Measurements from ENCODE around the gene C1orf116. TPM values are rescaled to one million over a fixed set of nuclear protein-coding genes. Genes with fewer than 3 reads are reported as not detected.
A peak's percentile ranks its signal among the peaks of the same experiment; 100 is the strongest.

The C1orf116 gene
- total RNA-seq, 1 donor from 2014 or later, result not detected

DNA sequence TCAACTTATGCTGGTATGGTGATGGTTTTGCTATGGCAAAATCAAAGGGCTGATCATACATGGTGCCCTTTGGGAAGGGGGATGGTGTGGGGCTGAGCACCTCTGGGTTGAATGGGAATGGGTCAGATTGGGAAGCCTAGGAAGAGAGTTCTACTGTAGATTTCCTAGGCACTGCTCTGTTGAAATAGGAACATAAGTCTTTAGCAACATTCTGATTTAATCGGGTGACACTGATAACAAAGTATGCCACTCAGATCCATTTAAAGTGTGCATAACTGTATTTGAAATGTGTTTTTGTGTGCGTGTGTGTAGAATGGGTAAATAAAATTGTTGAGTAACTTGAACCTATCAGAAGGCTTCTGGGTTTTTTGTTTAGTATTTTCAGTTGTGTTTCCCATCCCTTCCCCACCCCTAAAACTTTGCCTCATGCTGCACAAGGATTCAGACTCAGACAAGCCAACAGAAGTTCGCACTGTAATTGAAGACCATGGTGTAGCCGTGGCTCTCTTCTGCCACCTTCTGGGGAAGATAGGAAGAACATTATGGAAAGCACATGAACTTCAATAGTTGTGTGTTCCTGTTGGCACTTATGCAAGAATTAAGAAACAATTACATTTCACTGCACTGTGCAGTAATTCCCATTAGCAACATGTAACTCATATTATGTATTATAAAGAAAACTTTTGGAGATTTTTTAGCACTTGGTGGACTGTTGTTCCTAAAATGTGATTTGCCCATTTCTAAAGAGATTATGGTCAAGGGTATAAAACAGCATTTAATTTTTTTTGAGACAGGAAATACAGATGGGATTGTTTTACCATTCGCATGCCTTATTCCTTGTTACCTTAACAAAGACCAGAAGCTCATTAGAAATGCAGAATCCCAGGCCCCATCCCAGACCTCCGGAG lies 45.2 kb upstream of the C1orf116 start:
- TF ChIP-seq, protein P1, sequence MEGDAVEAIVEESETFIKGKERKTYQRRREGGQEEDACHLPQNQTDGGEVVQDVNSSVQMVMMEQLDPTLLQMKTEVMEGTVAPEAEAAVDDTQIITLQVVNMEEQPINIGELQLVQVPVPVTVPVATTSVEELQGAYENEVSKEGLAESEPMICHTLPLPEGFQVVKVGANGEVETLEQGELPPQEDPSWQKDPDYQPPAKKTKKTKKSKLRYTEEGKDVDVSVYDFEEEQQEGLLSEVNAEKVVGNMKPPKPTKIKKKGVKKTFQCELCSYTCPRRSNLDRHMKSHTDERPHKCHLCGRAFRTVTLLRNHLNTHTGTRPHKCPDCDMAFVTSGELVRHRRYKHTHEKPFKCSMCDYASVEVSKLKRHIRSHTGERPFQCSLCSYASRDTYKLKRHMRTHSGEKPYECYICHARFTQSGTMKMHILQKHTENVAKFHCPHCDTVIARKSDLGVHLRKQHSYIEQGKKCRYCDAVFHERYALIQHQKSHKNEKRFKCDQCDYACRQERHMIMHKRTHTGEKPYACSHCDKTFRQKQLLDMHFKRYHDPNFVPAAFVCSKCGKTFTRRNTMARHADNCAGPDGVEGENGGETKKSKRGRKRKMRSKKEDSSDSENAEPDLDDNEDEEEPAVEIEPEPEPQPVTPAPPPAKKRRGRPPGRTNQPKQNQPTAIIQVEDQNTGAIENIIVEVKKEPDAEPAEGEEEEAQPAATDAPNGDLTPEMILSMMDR (IDR thresholded peaks at IDR 0.05), result peak; percentile 89
- no peaks in the 10 kb centered on the region for H3K9me3 Mint-ChIP-seq (ENCODE audit: unreplicated experiment)
- no peak overlapping the region for H3K27ac Mint-ChIP-seq (ENCODE audit: unreplicated experiment)
- H3K27me3 Mint-ChIP-seq (ENCODE audit: unreplicated experiment), result peaks cover 7% of the 10 kb centered on the region
- no peak for DNase-seq (ENCODE audit: extremely low spot score, unreplicated experiment)
- H3K4me1 Mint-ChIP-seq (ENCODE audit: unreplicated experiment), result no peaks in the 10 kb centered on the region
- no peak overlapping the region for H3K4me3 Mint-ChIP-seq (ENCODE audit: unreplicated experiment)
- H3K36me3 Mint-ChIP-seq (ENCODE audit: unreplicated experiment), result peaks cover 21% of the 10 kb centered on the region

DNA sequence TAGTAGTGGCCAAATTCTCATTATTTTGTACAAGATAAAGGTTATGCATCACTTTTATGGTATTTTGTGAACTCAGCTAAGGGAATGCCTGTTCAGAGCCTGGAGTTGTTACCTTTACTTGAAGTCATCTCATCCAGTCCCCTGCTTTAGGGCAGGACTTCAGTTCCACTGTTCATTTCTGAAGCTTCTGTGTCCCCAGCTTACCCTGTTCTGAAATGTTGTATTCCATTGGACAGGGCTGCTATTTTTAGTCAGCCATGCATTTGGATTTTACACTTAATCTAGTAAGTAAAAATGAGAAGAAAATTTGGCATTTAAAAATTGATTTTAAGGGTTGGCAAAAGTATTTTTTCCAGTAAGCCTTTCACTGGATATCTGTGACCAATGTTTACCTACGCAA lies 44.5 kb upstream of the C1orf116 start:
- Mint-ChIP-seq H3K9me3 (ENCODE audit: unreplicated experiment) (no peaks in the 10 kb centered on the region), H3K4me1 (ENCODE audit: unreplicated experiment) (no peaks in the 10 kb centered on the region), H3K27ac (ENCODE audit: unreplicated experiment) (no peak overlapping the region), H3K4me3 (ENCODE audit: unreplicated experiment) (no peak overlapping the region), H3K36me3 (ENCODE audit: unreplicated experiment) (peaks cover 27% of the 10 kb centered on the region), H3K27me3 (ENCODE audit: unreplicated experiment) (peaks cover 4% of the 10 kb centered on the region)
- TF ChIP-seq, protein P1 (IDR thresholded peaks at IDR 0.05), result no peak
- no peak for DNase-seq (ENCODE audit: extremely low spot score, unreplicated experiment)

DNA sequence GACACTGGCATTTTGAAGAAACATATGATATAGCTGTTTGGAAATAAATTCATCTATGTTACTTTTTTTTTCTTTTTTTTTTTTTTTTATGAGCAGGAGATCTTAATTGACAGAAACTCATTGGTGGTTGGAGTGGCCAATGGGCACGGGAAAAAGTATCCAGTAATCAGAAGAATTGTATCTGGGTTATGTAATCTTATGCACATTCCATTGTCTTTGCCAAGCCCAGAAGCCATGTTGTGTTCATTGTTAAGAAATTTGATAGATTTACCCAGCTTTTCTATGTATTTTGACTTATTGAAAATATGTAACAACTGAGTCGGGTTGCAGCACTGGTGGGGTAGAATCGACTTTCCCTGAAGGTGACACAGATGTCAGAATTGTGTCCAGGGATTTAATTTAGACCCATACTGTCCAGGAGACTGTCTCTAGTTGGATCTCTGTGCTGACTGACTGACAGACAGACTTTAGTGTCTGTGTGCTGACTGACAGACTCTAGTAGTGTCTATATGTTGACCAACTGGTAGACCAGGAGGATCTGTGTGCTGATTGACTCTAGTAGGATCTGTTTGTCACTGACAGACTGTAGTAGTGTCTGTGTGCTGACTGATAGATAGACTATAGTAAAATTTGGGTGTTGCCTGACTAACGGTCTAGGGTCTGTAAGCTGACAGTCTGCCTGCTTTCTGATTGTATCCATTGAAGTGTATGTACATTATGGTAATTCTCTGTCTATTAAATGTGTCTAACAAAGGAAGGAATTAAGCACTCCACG lies 43.8 kb upstream of the C1orf116 start:
- peaks cover 2% of the 10 kb centered on the region for H3K27me3 Mint-ChIP-seq (ENCODE audit: unreplicated experiment)
- H3K4me3 Mint-ChIP-seq (ENCODE audit: unreplicated experiment), result no peak overlapping the region
- H3K36me3 Mint-ChIP-seq (ENCODE audit: unreplicated experiment), result peaks cover 32% of the 10 kb centered on the region
- H3K27ac Mint-ChIP-seq (ENCODE audit: unreplicated experiment), result no peak overlapping the region
- H3K9me3 Mint-ChIP-seq (ENCODE audit: unreplicated experiment), result no peaks in the 10 kb centered on the region
- no peak for DNase-seq (ENCODE audit: extremely low spot score, unreplicated experiment)
- H3K4me1 Mint-ChIP-seq (ENCODE audit: unreplicated experiment), result no peaks in the 10 kb centered on the region
- TF ChIP-seq, protein P1 (IDR thresholded peaks at IDR 0.05), result no peak

DNA sequence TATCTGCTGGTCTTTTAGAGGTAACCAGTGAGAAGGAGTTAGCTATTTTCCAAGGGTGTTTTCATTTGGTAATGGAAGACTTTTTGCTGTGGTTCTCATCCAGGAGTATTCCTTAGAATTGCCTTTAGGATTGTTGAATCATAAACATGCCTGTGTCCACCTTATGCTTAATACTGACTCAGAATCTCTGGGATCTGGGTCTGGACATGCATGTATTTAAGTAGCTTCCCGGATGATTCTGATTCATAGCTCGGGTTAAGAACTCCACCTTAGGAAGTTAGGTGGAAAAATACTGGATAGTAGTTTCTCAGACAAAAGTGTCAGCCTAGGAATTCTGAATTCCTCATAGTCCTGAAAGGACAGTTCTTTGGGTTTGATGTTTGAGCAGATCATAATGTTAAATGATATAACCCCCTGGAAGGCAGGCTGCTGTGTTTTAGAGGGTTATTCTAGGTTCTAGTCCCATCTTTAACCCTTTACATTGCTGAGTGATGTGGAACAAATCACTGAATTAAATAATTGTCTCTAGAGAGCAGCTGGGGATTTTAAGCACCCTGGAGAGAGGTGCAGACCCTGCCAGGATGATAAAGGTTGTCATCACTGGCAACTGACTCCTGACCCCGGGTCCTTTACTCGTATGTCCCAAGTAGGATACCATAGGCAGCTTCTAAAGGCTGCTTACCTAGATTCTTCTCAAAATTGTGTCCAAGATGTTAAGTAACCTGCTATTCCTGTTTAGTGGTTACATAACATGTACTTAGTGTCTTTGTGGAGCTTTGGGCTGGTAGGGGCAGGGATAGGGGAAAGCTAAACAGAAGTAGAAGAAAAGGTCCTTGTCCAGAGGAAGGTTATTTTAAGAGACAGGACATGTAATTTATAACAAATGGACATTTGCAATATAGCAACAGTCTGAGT lies 41.6 kb upstream of the C1orf116 start:
- Mint-ChIP-seq H3K4me3 (ENCODE audit: unreplicated experiment) (no peak overlapping the region), H3K9me3 (ENCODE audit: unreplicated experiment) (no peaks in the 10 kb centered on the region), H3K27me3 (ENCODE audit: unreplicated experiment) (no peaks in the 10 kb centered on the region), H3K27ac (ENCODE audit: unreplicated experiment) (no peak overlapping the region), H3K36me3 (ENCODE audit: unreplicated experiment) (peaks cover 42% of the 10 kb centered on the region), H3K4me1 (ENCODE audit: unreplicated experiment) (no peaks in the 10 kb centered on the region)
- DNase-seq (ENCODE audit: extremely low spot score, unreplicated experiment), result no peak
- TF ChIP-seq, protein P1 (IDR thresholded peaks at IDR 0.05), result no peak
